NCI-H2196 (cell line): Measurements from ENCODE around the gene PAM.
"Not testable (repeated sequence)": the region's sequence is repeated elsewhere in the genome, so short reads cannot be mapped to it uniquely, and the experiment has no call there.

Source experiments
- DNase-seq: peaks from one replicate; lab custom pipeline; 2025; ENCODE audit not compliant: unreplicated experiment; lab: John Stamatoyannopoulos, UW

Gene PAM

DNA sequence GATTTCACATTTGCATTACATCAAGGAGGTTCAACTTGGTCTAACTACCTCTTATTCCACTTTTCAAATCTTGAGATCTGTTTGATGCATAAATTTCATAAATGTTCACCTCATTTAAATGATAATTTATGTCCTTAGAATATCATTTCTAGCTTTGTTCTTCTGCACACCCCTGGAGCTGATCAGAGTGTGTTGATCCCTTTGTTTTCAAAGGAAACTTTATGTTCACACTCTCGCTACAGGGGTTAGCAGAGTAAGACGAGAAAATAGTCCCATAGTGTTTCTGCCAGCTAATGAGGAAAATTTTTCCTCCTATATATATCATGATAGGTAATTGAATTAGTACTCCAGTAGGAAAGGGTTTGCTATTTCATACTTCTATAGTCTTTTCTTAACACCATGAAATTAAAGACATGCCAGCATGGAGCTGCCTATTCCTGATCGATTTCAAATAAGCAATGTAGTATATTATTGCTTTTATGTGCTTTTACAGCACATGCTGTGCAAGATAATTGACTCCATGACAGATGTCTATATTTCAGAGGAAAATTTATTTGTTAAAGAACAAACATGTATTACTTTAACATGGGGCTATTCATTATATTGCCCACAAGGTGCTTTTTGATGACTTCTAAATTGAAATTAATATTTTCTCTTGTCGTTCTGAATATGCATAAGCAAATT lies 4.8 kb upstream of the PAM start:
- no peak for DNase-seq

DNA sequence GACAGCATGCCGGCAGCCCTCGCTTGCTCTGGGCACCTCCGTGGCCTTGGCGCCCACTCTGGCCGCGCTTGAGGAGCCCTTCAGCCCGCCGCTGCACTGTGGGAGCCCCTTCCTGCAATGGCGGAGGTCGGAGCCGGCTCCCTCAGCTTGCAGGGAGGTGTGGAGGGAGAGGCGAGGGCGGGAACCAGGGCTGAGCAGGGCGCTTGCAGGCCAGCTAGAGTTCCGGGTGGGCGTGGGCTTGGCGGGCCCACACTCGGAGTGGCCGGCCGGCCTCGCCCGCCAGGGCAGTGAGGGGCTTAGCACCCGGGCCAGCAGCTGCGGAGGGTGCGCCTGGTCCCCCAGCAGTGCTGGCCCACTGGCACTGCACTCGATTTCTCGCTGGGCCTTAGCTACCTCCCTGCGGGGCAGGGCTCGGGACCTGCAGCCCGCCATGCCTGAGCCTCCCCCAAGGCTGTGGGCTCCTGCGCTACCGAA lies 3.2 kb upstream of the PAM start:
- DNase-seq = not testable (repeated sequence)

DNA sequence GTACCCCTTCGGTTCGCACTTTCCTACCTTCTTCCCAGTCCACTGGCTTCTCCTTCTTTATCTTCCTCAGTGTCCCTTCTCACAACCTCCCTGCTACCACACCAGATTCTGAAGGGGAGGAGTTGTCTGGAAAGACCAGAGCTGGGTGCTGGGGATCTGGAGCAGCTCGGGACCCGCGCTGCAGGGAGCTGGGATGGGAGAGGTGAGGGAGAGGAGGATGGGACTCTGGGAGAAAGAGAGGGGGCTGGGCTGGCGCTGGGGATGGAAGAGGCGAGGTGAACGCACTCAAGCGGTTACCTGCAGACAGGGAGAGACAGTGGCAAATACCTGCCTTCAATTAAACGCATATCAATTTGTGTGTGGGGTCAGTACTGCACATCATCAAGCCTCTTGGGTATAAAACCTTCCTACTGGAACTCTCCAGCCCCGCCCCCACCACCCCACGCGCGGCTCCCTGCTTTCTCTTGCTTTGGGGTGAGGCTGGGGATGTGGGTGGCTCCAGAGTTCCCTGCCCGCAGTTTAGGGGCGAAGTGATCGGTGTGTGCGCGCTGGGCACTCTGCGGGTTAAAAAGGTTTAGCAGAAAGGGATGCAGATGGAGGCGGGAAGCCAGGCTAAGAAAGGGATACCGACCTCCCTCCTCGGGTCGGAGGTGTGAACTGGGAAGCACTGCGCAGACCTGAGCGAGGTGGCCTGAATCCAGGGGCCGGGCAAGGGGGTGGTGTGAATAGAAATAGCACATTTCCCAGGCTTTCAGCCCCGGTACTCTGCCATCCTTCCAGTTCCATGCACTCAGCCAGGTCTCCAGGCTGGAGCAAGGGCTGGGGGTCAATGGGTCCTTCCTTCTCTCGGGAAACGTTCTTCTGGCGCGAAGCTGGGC lies 977 bp upstream of the PAM start:
- peak; percentile 20 for DNase-seq

DNA sequence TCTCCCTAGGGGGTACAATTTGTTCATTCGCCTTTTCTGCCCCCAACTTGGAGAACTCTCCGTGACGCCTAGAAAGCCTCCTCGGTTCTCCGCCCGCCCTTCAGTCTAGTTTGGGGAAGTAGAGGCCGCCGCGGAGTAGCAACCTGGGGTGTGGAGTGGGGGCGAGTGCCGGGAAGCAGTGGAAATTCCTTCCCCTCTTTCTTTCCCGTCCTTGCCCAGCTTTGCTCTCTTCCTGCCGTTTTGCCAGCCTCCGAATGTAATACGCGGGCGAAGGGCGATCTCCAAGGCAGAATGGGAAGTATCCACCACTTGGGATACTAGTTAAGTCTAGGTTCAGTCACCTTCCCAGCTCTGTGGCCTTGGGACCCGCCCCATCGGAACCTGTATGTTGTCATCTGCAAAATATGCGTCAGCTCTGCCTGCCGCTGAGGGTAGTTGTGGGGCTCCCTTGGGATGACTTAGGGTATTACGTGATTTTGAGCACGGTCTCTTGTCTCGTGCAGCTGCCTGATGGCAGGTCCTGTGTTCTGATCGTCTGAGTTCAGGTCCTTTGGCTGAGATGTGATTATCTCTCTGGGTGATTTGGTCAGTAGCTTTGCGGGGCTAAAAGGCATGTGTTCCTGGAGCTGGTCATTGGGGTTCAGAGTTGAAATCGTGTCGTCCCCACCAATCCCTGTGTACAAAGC lies 724 bp downstream of the PAM start:
- peak; percentile 29 for DNase-seq

DNA sequence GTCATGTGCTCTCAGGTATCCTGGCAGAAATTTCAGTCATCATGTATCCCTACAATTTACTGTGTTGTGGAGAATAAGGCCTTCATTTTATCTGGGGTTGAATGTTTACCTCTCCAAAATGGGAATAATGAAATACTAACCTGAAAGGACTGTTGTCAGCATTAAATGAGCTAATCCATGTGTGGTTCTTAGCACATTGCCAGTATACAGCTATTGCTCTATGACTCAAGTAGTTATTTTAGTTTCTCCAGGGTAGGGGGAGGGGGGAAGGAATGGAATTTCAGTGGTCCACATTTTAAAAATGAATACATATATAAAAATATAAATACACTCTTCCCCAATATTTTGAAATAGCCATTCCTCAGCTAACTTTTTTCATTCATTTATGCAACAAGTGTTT lies 3.5 kb downstream of the PAM start:
- DNase-seq = no peak

DNA sequence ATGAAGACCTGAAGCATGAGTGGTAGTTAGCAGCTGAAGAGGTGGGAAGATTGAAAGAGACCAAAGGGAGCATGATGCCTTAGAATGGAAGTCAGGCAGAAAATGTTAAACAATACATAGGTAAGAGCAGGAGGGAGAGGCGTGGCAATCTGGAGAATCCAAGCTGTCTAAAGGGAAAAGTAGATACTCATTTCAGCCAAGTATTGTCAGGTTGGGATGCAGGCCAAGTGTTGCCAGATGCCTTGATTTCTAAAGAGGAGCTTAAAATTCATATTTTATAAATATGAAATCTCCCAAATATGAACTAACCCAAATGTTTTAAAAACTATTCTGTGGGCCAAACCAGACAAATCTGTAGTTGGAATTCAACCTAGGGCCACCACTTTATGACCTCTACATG lies 4.2 kb downstream of the PAM start:
- no peak for DNase-seq

DNA sequence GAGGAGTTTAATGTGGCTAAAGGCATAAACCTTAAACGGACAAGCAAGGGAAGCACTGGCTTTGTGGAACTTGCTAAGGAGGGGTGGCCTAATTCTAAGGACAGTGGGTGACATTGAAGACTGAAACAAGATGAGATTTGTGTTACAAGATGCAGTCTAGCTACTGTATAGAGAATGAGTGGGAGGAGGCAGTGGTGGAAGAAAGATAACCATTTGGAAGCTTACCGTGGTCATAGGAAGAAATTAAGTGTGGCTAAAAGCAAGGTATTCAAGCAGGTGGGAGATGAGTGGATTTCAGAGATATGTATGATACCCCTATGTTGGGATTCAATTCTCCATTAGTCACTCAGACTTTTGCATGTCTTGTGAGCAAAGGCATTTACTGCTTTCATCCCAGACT lies 4.6 kb downstream of the PAM start:
- DNase-seq = no peak

DNA sequence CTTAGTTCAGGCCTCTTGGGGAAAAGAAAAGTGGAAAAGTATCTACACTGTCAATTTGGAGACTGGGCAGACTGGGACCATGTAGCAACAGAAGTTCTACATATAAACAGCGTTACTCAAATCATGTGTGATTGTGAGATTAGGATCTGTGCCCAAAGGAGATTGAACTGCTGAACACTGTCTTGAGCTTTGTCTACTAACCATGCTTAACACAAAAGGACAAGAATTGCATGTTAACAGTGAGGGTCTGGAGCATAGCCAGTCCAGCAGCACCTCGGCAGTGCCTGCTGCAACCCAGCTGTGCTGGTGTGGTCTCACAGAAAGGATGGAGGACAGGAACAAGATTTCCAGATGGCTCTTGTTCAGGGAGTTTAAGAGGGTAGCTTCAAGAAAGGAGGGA lies 5.7 kb downstream of the PAM start:
- DNase-seq = peak; percentile 35

DNA sequence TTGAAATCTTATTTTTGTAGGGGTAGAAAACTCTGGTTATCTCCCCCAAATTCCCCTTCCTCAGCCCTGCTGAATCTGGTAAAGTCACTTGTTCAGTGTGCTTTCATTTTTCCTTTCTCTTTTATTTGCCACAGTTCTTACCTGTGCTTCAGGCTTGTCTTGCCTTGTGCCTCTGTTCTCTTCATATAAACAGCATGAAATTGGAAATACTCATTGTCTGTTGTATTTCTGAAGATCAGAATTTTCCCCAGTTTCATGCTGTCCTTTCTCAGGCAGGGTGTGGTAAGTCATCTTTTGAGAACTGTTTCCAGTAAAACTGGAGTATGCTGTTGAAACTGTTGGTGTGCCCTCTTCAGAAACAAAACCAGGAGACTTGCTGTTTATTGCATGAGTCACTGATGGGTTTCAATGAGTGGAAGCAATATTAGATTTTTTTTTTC lies 7.0 kb downstream of the PAM start:
- DNase-seq = peak; percentile 31

DNA sequence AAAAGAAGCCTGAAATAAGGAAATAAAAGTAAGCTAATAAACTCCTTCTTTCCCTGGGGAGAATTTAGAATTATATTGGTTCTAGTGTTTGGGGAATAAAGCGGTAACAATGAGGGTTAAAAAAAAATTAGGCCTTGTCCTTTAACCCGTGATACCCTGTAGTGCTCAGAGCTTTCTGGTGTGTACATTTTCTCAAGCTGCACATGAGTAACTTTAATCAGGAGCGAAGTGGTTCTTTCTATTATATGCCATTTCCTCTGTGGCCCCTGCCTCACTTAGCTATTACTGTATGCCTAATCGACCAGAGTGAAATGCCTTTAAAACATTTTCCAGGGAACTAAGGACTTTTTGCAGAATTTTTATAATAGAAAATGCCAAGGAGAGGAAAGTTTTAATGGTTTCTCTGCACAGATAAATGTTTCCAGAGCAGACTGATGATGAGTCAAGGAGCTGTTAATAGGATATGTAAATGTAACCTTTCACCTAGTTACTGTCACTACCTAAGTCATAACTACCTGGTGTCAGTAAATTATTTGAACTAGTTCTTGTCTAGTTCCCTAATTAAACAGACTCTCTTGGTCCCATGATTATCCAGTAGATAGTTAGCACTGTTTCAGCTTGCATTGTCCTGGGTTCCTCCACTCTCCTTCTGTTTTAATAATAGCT lies 7.6 kb downstream of the PAM start:
- peak; percentile 24 for DNase-seq

DNA sequence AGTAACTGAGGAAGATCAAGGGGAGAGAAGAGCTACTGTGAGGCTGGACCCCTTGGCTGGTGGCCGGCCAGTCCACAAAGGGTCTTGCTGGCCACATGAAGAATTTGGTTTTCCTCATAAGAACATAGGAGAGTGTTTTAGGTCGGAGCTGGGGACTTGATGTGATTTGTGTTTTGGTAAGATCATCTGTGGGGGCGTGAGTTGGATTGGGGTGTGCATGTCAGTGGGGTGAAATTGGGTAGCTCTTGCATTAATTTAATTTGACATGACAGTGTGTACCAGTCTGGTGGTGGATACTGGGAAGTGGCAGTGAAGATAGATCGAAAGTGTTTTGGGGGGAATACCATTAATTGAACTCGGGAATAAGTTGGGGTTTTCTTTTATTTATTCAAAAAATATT lies 8.6 kb downstream of the PAM start:
- DNase-seq = no peak

DNA sequence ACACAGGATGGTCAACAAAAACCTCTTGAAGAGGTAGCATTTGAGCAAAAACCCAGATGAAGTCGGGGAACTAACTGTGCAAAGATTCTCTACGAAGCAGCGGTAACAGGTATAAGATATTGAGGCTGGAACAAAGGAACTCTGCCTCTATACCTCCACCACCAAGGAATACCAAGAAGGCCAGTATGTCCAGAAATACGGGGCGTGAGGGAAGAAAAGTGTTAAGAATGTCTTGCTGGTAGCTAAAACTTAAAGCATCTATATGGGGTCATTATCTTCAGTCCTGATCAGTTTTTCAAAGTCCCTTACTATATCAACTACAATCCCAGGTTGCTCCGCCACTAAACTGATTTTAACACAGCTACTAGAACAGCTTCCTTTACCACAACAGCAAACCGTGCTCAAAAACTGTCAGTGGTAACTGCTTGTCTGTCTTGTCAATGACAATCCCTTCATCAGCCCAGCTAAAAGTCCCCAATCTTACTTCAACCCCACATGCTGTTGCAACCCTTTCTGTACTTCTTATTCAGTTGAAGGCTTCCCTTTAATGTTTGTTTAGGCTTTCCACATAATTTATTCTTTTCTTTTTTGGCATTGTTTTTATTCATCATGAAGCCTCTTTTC lies 9.4 kb downstream of the PAM start:
- no peak for DNase-seq

DNA sequence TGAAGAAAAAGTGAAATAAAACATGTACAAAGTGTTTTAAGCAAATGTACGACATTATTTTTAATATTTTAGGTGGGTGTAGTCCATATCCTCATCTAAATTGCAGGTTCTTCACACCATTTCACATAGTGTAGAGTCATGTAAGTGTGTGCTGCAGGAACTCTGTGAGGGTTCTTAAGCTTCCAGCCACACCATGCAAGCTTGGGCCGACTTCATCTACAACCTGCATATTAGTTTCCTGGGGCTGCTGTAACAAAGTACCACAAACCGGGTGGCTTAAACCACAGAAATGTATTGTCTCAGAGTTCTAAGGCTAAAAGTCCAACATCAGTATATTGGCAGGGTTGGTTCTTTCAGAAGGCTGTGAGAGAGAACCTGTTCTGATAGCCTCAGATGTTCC lies 10.2 kb downstream of the PAM start:
- no peak for DNase-seq

DNA sequence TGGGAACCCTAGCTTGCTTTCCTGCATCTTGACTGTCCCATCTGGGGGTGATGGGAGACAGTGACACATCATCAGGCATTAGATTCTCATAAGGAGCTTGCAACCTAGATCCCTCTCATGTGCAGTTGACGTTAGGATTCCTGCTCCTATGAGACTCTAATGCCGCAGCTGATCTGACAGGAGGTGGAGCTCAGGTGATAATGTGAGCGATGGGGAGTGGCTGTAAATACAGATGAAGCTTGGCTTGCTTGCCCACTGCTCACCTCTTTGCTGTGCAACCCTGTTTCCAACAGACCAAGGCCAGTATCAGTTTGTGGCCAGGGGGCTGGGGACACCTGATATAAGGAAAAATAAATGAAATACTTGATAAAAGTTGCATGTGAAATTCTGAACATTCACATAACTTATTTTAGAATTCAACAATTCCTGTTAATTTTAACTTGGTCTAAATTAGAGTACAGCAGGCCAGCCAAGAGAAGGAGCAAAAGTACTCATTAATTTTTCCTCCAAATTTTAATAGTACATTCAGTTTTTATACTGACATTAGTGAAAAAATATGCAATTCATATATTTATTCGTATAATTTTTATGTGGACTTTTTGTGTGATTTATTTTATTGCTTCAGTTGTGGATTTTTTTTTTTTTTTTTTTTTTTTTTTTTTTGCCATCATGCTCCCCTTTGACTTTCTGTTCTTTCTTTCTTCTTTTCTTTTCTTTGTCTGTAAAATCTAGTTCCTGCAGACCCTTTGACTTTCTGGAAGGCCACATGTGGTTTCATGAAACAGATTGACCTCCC lies 11.4 kb downstream of the PAM start:
- no peak for DNase-seq

DNA sequence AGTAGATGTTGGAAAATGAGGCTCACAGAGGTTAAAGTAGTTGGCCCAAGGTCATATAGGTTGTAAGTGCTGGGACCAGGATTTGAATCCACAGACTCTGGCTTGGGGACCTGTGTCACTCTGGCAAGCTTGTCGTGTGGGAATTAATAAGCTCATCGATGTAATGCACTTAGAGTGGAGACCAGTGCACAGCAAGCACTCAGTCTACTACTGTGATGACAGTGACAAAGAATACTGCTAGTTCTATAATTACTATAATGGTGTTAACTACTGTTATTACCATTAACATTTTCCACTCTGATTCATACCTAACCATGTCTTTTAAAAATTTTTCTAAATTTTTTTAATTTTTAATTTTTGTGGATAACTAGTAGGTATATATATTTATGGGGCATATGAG lies 12.8 kb downstream of the PAM start:
- DNase-seq = no peak

DNA sequence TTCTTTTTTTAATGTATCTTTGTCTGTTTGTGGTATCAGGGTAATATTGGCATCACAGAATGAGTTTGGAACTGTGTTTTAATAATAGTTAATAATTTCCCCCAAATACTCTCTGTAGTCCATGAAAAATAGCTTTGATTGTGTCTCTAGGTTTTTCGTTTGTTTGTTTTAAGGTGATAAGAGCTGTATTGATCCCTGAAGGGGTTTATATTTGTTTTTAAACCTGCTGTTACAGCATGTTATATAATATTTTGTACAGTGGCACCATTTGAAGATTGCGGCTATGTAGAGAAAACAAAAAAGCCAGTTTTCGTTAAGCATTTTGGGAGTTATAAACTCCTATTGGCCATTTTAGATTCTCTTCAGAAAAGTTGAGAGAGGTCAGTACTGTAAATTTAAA lies 15.7 kb downstream of the PAM start:
- DNase-seq = no peak

DNA sequence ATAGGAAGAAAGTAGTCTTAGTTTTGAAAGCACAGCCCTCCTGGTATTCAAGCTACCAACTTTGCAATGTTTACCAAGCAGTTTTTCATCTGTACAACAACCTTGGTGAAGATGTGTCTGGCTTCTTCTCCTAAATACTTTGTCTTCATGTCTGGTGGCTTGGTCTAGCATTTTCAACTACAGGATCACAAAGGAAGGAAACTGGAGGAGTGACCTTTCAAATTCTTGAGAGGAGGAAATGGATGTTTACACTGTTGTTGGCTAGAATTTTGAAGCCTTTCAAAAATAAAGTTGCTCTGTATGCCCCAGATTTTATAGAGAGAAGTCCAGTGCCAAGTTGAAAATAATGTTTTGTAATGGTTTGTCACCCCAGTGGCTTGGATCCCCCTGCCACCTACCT lies 16.3 kb downstream of the PAM start:
- no peak for DNase-seq

DNA sequence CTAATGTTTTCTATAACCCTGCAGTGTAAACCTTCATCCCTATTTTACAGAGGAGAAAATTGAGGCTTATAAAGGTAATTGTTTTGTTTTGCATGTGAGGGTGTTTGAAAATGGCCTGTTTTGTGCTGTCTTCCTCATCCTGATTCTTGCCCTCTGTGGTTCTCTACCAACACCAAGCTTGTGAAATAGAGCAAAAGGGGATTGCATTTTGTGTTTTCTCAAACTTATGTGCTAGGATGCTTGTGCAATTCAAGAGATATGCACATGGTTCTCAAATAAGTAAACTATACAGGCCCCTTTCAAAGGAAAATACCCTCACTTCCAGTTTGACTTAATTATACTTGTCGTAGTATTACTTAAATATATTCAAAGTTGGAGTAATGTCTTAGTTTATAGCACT lies 17.2 kb downstream of the PAM start:
- no peak for DNase-seq

DNA sequence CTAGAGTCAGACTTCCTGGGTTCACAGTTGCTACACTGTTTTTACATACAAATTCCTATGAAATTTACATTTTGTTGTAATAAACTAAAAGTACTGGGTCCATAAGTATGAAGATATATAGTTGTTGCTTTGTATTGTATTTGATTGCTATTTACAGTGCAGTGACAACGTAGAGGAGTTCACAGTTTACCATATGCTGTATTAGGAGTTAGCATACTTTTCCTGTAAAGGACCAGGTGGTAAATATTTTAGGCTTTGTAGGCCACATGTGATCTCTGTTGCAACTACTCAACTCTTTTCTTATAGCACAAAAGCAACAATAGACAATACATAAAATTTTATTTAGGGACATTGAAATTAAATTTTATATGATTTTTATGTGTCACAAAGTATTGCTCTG lies 18.0 kb downstream of the PAM start:
- no peak for DNase-seq

DNA sequence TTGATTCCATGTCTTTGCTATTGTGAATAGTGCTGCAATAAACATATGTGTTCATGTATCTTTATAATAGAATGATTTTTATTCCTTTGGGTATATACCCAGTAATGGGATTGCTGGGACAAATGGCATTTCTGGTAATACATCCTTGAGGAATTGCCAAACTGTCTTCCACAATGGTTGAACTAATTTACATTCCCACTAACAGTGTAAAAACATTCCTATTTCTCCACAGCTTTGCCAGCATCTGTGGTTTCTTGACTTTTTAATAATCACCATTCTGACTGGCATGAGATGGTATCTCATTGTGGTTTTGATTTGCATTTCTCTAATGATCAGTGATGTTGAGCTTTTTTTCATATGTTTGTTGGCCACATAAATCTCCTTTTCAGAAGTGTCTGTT lies 20.7 kb downstream of the PAM start:
- not testable (repeated sequence) for DNase-seq
